A375 (cell line): ENCODE data around the gene ILDR2. TPM values are rescaled to one million over a fixed set of nuclear protein-coding genes. Genes with fewer than 3 reads are reported as not detected.

Experiments
- small RNA-seq: library from RNA; depleted of rRNA; stranded (forward); fragments of <200 nt; gene quantifications from one replicate; pipeline ENCODE3, GENCODE V24; 2014
- total RNA-seq: library from RNA; depleted of rRNA; stranded (reverse); fragments of >200 nt; shearing (Covaris generic); gene quantifications from 2 replicates; pipeline ENCODE4 v1.2.3, GENCODE V29; 2014; rRNA removed

The ILDR2 gene
- 0.60 and 0.64 TPM in 2 replicates for total RNA-seq

GRCh38 chr1:166975361-166976129, at the start of gene ILDR2:
Gene ILDR2, minus strand, starts transcription at chr1:166975540. Its CDS starts 272 bp downstream, at chr1:166975268.

GRCh38 chr1:166988974-166989515, 13.7 kb upstream of the ILDR2 start, which contains the start of gene MAEL:
Gene MAEL, plus strand, starts transcription at chr1:166989280. Its CDS starts 73 bp downstream, at chr1:166989353.

GRCh38 chr1:166875734-166876539, 99.4 kb downstream of the ILDR2 start, which contains the start of gene TADA1:
Gene TADA1, minus strand, starts transcription at chr1:166876264. Its CDS starts 31 bp downstream, at chr1:166876233.

Small RNAs within 50 kb of the gene (small RNA-seq; reads per million reads assigned to genes)
- 1.8 reads per million, percentile 70 among the genes with 10 or more reads in this experiment for gene RNA5SP65

Other genes starting within 250 kb of the ILDR2 start
- gene POGK, start 136.1 kb downstream of the ILDR2 start, total RNA-seq = 37.5 and 39.1 TPM in 2 replicates
- gene TADA1, start 99.3 kb downstream of the ILDR2 start, total RNA-seq = 13.7 and 14.1 TPM in 2 replicates
- gene MAEL, start 13.7 kb upstream of the ILDR2 start, total RNA-seq = not detected in 2 replicates
- not detected in 2 replicates for gene GPA33, start 114.8 kb upstream of the ILDR2 start, total RNA-seq
- gene STYXL2, start 118.5 kb upstream of the ILDR2 start, total RNA-seq = 0.08 TPM in 1 of 2 replicates, not detected in the other
- gene POU2F1, start 245.3 kb upstream of the ILDR2 start, total RNA-seq = 17.2 and 17.5 TPM in 2 replicates